H1 (cell line): ENCODE results near the gene NSUN2.

Experiments used
- EP300 ChIP-seq, 2 experiments: IDR thresholded peaks; 1 replicate in 1 of 2; 2 replicates in 1 of 2; pipeline ENCODE4 v1.6.1; 2011 to 2012; ENCODE audit warnings: low read depth in 2 of 2, low read length in 2 of 2, mild to moderate bottlenecking in 2 of 2, borderline replicate concordance in 1 of 2, inconsistent platforms in 1 of 2, moderate library complexity in 1 of 2
- FOSL1 ChIP-seq: IDR thresholded peaks from 2 replicates; pipeline ENCODE4 v1.6.1; 2011; ENCODE audit warnings: mild to moderate bottlenecking, low read depth, low read length, moderate library complexity; ENCODE audit not compliant: insufficient read depth
- GABPA ChIP-seq: IDR thresholded peaks from 2 replicates; pipeline ENCODE4 v1.6.1; 2011; ENCODE audit warnings: mild to moderate bottlenecking, low read length, moderate library complexity, borderline replicate concordance; ENCODE audit not compliant: insufficient read depth
- POLR2A ChIP-seq, 2 experiments: IDR thresholded peaks; 1 replicate in 1 of 2; 2 replicates in 1 of 2; pipeline ENCODE4 v1.6.1; 2011; ENCODE audit warnings: low read depth in 2 of 2, low read length in 2 of 2, mild to moderate bottlenecking in 2 of 2; ENCODE audit errors: control extremely low read depth in 1 of 2
- RAD21 ChIP-seq, 2 experiments: IDR thresholded peaks in 1 of 2; conservative IDR thresholded peaks in 1 of 2; 2 replicates each; pipeline ENCODE4 v1.6.1; 2011; ENCODE audit warnings: low read depth in 2 of 2, low read length in 2 of 2, improper control_type of control experiment in 1 of 2, inconsistent platforms in 1 of 2, mild to moderate bottlenecking in 1 of 2, moderate library complexity in 1 of 2
- ZNF274 ChIP-seq: IDR thresholded peaks from 2 replicates; pipeline ENCODE4 v1.7.0; 2012; ENCODE audit warnings: low read length, borderline replicate concordance; ENCODE audit errors: extremely low read depth
- TF ChIP-seq, protein P1 (sequence below), 3 experiments: IDR thresholded peaks; 1 replicate in 2 of 3; 2 replicates in 1 of 3; pipeline versions ENCODE4 v1.5.1 to v1.6.1; 2011; ENCODE audit warnings: low read length in 3 of 3, mild to moderate bottlenecking in 3 of 3, inconsistent platforms in 2 of 3, low read depth in 1 of 3, moderate library complexity in 1 of 3; ENCODE audit not compliant: insufficient read depth in 1 of 3; ENCODE audit errors: control extremely low read depth in 1 of 3
- TF ChIP-seq, protein P2 (sequence below): IDR thresholded peaks from 2 replicates; pipeline ENCODE4 v1.6.1; 2011; ENCODE audit warnings: low read length, improper control_type of control experiment

DNA sequence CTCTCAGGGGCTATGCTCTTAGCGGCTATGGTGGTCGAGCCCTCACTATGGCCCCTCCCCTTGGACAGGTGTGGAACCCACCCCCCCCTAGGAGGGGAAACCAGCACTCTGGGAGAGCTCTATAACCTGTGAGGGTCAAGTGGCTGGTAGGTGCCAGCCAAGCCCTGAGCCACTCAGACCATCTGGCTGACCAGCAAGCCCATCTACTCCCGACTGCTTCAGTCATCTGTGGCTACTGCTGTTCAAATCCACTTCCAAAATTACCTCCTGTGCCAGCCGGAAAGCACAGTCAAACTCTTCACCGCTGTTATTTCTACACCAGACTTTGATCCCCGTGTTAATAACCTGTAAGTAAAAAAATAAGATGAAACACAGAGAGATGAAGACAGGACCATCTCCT is 28.5 kb downstream of the NSUN2 start:
- TF ChIP-seq FOSL1 (no peak), GABPA (no peak), RAD21 (IDR thresholded peaks at IDR 0.05 in 1 of 2, conservative IDR thresholded peaks at IDR 0.05 in 1 of 2; ENCODE audit: low read depth in 2 of 2, low read length in 2 of 2) (no peak), ZNF274 (no peak), POLR2A (IDR thresholded peaks at IDR 0.05; ENCODE audit: control extremely low read depth in 1 of 2, low read depth in 2 of 2, low read length in 2 of 2) (no peak), EP300 (IDR thresholded peaks at IDR 0.05; ENCODE audit: borderline replicate concordance in 1 of 2, low read depth in 2 of 2, low read length in 2 of 2) (no peak)
- TF ChIP-seq, protein P1, sequence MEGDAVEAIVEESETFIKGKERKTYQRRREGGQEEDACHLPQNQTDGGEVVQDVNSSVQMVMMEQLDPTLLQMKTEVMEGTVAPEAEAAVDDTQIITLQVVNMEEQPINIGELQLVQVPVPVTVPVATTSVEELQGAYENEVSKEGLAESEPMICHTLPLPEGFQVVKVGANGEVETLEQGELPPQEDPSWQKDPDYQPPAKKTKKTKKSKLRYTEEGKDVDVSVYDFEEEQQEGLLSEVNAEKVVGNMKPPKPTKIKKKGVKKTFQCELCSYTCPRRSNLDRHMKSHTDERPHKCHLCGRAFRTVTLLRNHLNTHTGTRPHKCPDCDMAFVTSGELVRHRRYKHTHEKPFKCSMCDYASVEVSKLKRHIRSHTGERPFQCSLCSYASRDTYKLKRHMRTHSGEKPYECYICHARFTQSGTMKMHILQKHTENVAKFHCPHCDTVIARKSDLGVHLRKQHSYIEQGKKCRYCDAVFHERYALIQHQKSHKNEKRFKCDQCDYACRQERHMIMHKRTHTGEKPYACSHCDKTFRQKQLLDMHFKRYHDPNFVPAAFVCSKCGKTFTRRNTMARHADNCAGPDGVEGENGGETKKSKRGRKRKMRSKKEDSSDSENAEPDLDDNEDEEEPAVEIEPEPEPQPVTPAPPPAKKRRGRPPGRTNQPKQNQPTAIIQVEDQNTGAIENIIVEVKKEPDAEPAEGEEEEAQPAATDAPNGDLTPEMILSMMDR (IDR thresholded peaks at IDR 0.05; ENCODE audit: control extremely low read depth in 1 of 3, insufficient read depth in 1 of 3, low read depth in 1 of 3, low read length in 3 of 3), result no peak
- TF ChIP-seq, protein P2, sequence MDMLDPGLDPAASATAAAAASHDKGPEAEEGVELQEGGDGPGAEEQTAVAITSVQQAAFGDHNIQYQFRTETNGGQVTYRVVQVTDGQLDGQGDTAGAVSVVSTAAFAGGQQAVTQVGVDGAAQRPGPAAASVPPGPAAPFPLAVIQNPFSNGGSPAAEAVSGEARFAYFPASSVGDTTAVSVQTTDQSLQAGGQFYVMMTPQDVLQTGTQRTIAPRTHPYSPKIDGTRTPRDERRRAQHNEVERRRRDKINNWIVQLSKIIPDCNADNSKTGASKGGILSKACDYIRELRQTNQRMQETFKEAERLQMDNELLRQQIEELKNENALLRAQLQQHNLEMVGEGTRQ, result no peak
